GM12891 (cell line): ENCODE results near the gene DLK2.

Experiments
- PAX5 ChIP-seq: IDR thresholded peaks from 2 replicates; pipeline ENCODE4 v1.6.1; 2011; ENCODE audit warnings: low read length, moderate library complexity, mild to moderate bottlenecking; ENCODE audit not compliant: insufficient read depth, severe bottlenecking
- POLR2A ChIP-seq: IDR thresholded peaks from 2 replicates; pipeline ENCODE4 v1.6.1; 2011; ENCODE audit warnings: low read depth, low read length, control low read depth
- POLR2AphosphoS5 ChIP-seq: IDR thresholded peaks from 2 replicates; pipeline ENCODE4 v1.6.1; 2011; ENCODE audit warnings: low read depth, low read length, control low read depth
- POU2F2 ChIP-seq: IDR thresholded peaks from 2 replicates; pipeline ENCODE4 v1.6.1; 2011; ENCODE audit warnings: low read depth, mild to moderate bottlenecking, control low read depth, low read length, moderate library complexity
- SPI1 ChIP-seq: IDR thresholded peaks from 2 replicates; pipeline ENCODE4 v1.6.1; 2011; ENCODE audit warnings: low read depth, low read length, control low read depth
- TAF1 ChIP-seq: IDR thresholded peaks from 2 replicates; pipeline ENCODE4 v1.6.1; 2011; ENCODE audit warnings: low read depth, low read length, control low read depth

- no peak for TF ChIP-seq POLR2A
- no peak for TF ChIP-seq SPI1
- TF ChIP-seq POLR2AphosphoS5: no peak
- TF ChIP-seq TAF1: no peak
- no peak for TF ChIP-seq PAX5
- no peak for TF ChIP-seq POU2F2
Observed at GRCh38 chr6:43495409-43495941, 40.1 kb upstream of the DLK2 start.
